ENCODE results near the gene PCDH9.
"Not testable (repeated sequence)": the region's sequence is repeated elsewhere in the genome, so short reads cannot be mapped to it uniquely, and the experiment has no call there.

DNA sequence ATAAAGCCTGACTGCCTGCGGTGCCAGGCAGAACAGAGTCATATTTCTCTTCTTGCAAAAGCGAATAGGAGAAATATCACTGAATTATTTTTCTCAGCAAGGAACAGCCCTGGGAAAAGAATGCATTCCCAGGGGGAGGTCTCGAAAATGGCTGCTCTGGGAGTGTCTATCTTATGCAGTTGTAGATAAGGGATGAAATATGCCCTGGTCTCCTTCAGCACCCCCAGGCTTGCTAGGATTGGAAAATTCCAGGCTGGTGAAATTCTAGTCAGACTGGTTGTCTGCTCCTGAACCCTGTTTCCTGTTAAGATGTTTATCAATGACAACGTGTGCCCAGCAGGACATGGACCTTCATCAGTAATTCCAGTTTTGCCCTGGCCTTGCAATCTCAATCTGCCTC lies 469.5 kb downstream of the PCDH9 start:
- not testable (repeated sequence) for TF ChIP-seq EZH2phosphoT487 (IDR thresholded peaks at IDR 0.05; ENCODE audit: insufficient read depth, low read depth); EZH2 (IDR thresholded peaks at IDR 0.05; ENCODE audit: insufficient read depth, poor library complexity, severe bottlenecking)
